GM23248 (cell line): ENCODE data around the gene EPG5. TPM values are rescaled to one million over a fixed set of nuclear protein-coding genes. Genes with fewer than 3 reads are reported as not detected.

Experiments
- DNase-seq: peaks from one replicate; pipeline ENCODE4 v3.0.0-alpha.2; 2015
- H2AFZ ChIP-seq: fragments of 200-600 bp; sonication (generic); 2 replicates; pipeline ENCODE4 v1.6.1; 2016; ENCODE audit warnings: antibody characterized with exemption
- H3F3A ChIP-seq: fragments of 200-600 bp; sonication (generic); 2 replicates; pipeline ENCODE4 v1.6.1; 2016; ENCODE audit warnings: mild to moderate bottlenecking, antibody characterized with exemption, mixed run types; ENCODE audit not compliant: insufficient read depth
- H3K27ac ChIP-seq: fragments of 200-600 bp; sonication (generic); 2 replicates; pipeline ENCODE4 v1.5.1; 2016; ENCODE audit warnings: mild to moderate bottlenecking
- H3K27me3 ChIP-seq: fragments of 200-600 bp; sonication (generic); replicated peaks from 2 replicates; pipeline ENCODE4 v1.6.1; 2016; ENCODE audit warnings: mild to moderate bottlenecking; ENCODE audit not compliant: insufficient read depth
- H3K36me3 ChIP-seq: fragments of 200-600 bp; sonication (generic); 2 replicates; pipeline ENCODE4 v1.6.1; 2016; ENCODE audit warnings: low read depth, mild to moderate bottlenecking
- H3K4me1 ChIP-seq: fragments of 200-600 bp; sonication (generic); 2 replicates; pipeline ENCODE4 v1.6.1; 2016; ENCODE audit warnings: mild to moderate bottlenecking; ENCODE audit not compliant: insufficient read depth
- H3K4me2 ChIP-seq: fragments of 200-600 bp; sonication (generic); one replicate; pipeline ENCODE4 v1.6.1; 2016; ENCODE audit warnings: mild to moderate bottlenecking; ENCODE audit not compliant: unreplicated experiment
- H3K4me3 ChIP-seq: fragments of 200-600 bp; sonication (generic); 2 replicates; pipeline ENCODE4 v1.5.1; 2016; ENCODE audit warnings: mild to moderate bottlenecking
- H3K79me2 ChIP-seq: fragments of 200-600 bp; sonication (generic); 2 replicates; pipeline ENCODE4 v1.6.1; 2016; ENCODE audit warnings: mild to moderate bottlenecking; ENCODE audit not compliant: insufficient read depth
- H3K9ac ChIP-seq: fragments of 200-600 bp; sonication (generic); 2 replicates; pipeline ENCODE4 v1.6.1; 2016; ENCODE audit warnings: mild to moderate bottlenecking
- H3K9me2 ChIP-seq: fragments of 200-600 bp; sonication (generic); 2 replicates; pipeline ENCODE4 v1.6.1; 2016; ENCODE audit warnings: mixed run types, mild to moderate bottlenecking, moderate library complexity; ENCODE audit not compliant: insufficient read depth
- H3K9me3 ChIP-seq: fragments of 200-600 bp; sonication (generic); one replicate; pipeline ENCODE4 v1.6.1; 2017; ENCODE audit warnings: low read depth
- H4K20me1 ChIP-seq: fragments of 200-600 bp; sonication (generic); 2 replicates; pipeline ENCODE4 v1.6.0; 2016; ENCODE audit not compliant: insufficient read depth
- EZH2 ChIP-seq: fragments of 200-600 bp; sonication (generic); IDR thresholded peaks from 2 replicates; pipeline ENCODE4 v1.6.1; 2018; ENCODE audit warnings: antibody characterized with exemption, mild to moderate bottlenecking; ENCODE audit not compliant: insufficient read depth, poor library complexity, severe bottlenecking
- EZH2phosphoT487 ChIP-seq: fragments of 200-600 bp; sonication (generic); IDR thresholded peaks from 2 replicates; pipeline ENCODE4 v1.6.1; 2018; ENCODE audit warnings: antibody characterized with exemption, moderate library complexity, mild to moderate bottlenecking, low read depth; ENCODE audit not compliant: insufficient read depth
- WGBS, 2 experiments: methylation state at CpG; one replicate each; pipeline ENCODE4 v1.1.6; 2015 to 2017; ENCODE audit warnings: low lambda C conversion rate in 2 of 2, low coverage in 1 of 2; ENCODE audit errors: missing lambda C conversion rate in 2 of 2; 5-methylcytosine and 5-hydroxymethylcytosine counted together
- in situ Hi-C: fragments of 300-500 bp; cut with MboI; formaldehyde crosslinking; loops from 2 replicates; pipeline ENCODE4 v1.15.0; 2020
- polyA plus RNA-seq: library from polyadenylated mRNA; unstranded; fragments of >200 nt; fragmentation: Nextera tagmentation; extraction: Ambion mirVana; gene quantifications from 2 replicates; pipeline ENCODE4 v1.2.1, GENCODE V29; 2016
- total RNA-seq: library from RNA; depleted of rRNA; stranded (reverse); fragments of >200 nt; shearing (Covaris generic); gene quantifications from 2 replicates; pipeline ENCODE4 v1.2.3, GENCODE V29; 2014

EPG5 gene
- total and polyA plus RNA-seq, 2 experiments from 2014 or later = 22.0 to 77.7 TPM

- in situ Hi-C loops = loop anchor here (10.0 kb wide), 1 partner anchor 124 kb away; no protein-coding TSS in a partner anchor
- H4K20me1 ChIP-seq = no peaks in the 10 kb centered on the region
- no peaks in the 10 kb centered on the region for H3K79me2 ChIP-seq
- peak overlapping the region; percentile 53 for H2AFZ ChIP-seq
- H3K9me2 ChIP-seq = no peaks in the 10 kb centered on the region
- peak overlapping the region; percentile 57 for H3K4me2 ChIP-seq
- no peaks in the 10 kb centered on the region for H3K27me3 ChIP-seq
- 12% methylated on average over 39 to 40 of the region's 53 CpGs for whole genome bisulfite sequencing, 2 experiments
- peak overlapping the region; percentile 30 for H3K4me3 ChIP-seq
- H3K36me3 ChIP-seq = no peaks in the 10 kb centered on the region
- DNase-seq = peak; percentile 58
- no peak overlapping the region for H3K27ac ChIP-seq
- no peaks in the 10 kb centered on the region; the same call in 1 of the 2 replicates for H3K4me1 ChIP-seq
- 0 out of 2 replicates have a peak, but pooled peaks cover 5% of the 10 kb centered on the region for H3F3A ChIP-seq
- no peak for TF ChIP-seq EZH2
- no peak for TF ChIP-seq EZH2phosphoT487
- no peak overlapping the region for H3K9ac ChIP-seq
- no peaks in the 10 kb centered on the region for H3K9me3 ChIP-seq
Observed at GRCh38 chr18:45838302-45839070, 128.6 kb downstream of the EPG5 start.

- no peaks in the 10 kb centered on the region for H3K27me3 ChIP-seq
- no peaks in the 10 kb centered on the region; the same call in 1 of the 2 replicates for H3K4me1 ChIP-seq
- TF ChIP-seq EZH2 (no peak), EZH2phosphoT487 (no peak)
- no peaks in the 10 kb centered on the region for H3K9me3 ChIP-seq
- peak; percentile 83 for DNase-seq
- no peak overlapping the region for H3K27ac ChIP-seq
- 13 to 14% methylated on average over 38 to 56 of the region's 84 CpGs for WGBS, 2 experiments
- H4K20me1 ChIP-seq = no peaks in the 10 kb centered on the region
- H3K4me2 ChIP-seq = peak overlapping the region; percentile 57
- no peaks in the 10 kb centered on the region for H3K36me3 ChIP-seq
- in situ Hi-C loops = loop anchor here (10.0 kb wide), 1 partner anchor 123 kb away; no protein-coding TSS in a partner anchor
- no peak overlapping the region for H3K9ac ChIP-seq
- no peaks in the 10 kb centered on the region for H3K79me2 ChIP-seq
- no peaks in the 10 kb centered on the region for H3K9me2 ChIP-seq
- 0 out of 2 replicates have a peak overlapping the region, but pooled peaks have one; percentile 33 for H3K4me3 ChIP-seq
- H3F3A ChIP-seq = 0 out of 2 replicates have a peak, but pooled peaks cover 5% of the 10 kb centered on the region
- peak overlapping the region; percentile 41 for H2AFZ ChIP-seq
Observed at GRCh38 chr18:45837283-45838070, 129.7 kb downstream of the EPG5 start.

GRCh38 chr18:45836242-45837205 is 130.6 kb downstream of the EPG5 start:
- no peaks in the 10 kb centered on the region for H3K9me2 ChIP-seq
- H3K4me2 ChIP-seq = no peak overlapping the region
- H3F3A ChIP-seq = 0 out of 2 replicates have a peak, but pooled peaks cover 5% of the 10 kb centered on the region
- H3K27ac ChIP-seq = no peak overlapping the region
- TF ChIP-seq EZH2 = no peak
- no peak for TF ChIP-seq EZH2phosphoT487
- no peaks in the 10 kb centered on the region for H3K36me3 ChIP-seq
- no peak overlapping the region for H3K4me3 ChIP-seq
- 84 to 89% methylated on average over 14 of the region's 14 CpGs for whole genome bisulfite sequencing, 2 experiments
- no peaks in the 10 kb centered on the region for H4K20me1 ChIP-seq
- in situ Hi-C loops = loop anchor here (10.0 kb wide), 1 partner anchor 122 kb away; no protein-coding TSS in a partner anchor
- H3K4me1 ChIP-seq = no peaks in the 10 kb centered on the region; the same call in 1 of the 2 replicates
- H3K27me3 ChIP-seq = no peaks in the 10 kb centered on the region
- no peak overlapping the region for H2AFZ ChIP-seq
- no peaks in the 10 kb centered on the region for H3K79me2 ChIP-seq
- H3K9me3 ChIP-seq = no peaks in the 10 kb centered on the region
- no peak for DNase-seq
- H3K9ac ChIP-seq = no peak overlapping the region
